DND-41 (cell line): ENCODE measurements around the gene STN1.

ENCODE experiments used
- ATAC-seq: fragments of 200-7000 bp; cut with Tn5 transposase; 3 replicates; pipeline ENCODE4 v1.9.1; 2021; ENCODE audit warnings: low read depth; ENCODE audit not compliant: insufficient read depth
- DNase-seq: peaks from one replicate; pipeline ENCODE4 v3.0.0-alpha.2; 2020
- H2AFZ ChIP-seq: 2 replicates; pipeline ENCODE4 v1.6.0; 2012; ENCODE audit warnings: low read depth, low read length
- H3K27ac ChIP-seq: 2 replicates; pipeline ENCODE4 v1.5.1; 2012; ENCODE audit warnings: low read length, inconsistent platforms
- H3K27me3 ChIP-seq: fragments of 200-600 bp; sonication (generic); 2 replicates; pipeline ENCODE4 v1.6.0; 2012; ENCODE audit warnings: low read length, mild to moderate bottlenecking, inconsistent platforms; ENCODE audit not compliant: insufficient read depth, poor library complexity
- H3K36me3 ChIP-seq: 2 replicates; pipeline ENCODE4 v1.5.1; 2012; ENCODE audit warnings: low read length, inconsistent platforms; ENCODE audit not compliant: insufficient read depth
- H3K4me1 ChIP-seq: 2 replicates; pipeline ENCODE4 v1.5.1; 2012; ENCODE audit warnings: mild to moderate bottlenecking, low read length; ENCODE audit not compliant: insufficient read depth
- H3K4me2 ChIP-seq: 2 replicates; pipeline ENCODE4 v1.6.0; 2012; ENCODE audit warnings: mild to moderate bottlenecking, moderate library complexity, low read length, inconsistent platforms; ENCODE audit not compliant: insufficient read depth
- H3K4me3 ChIP-seq, 2 experiments: fragments of 200-600 bp in 1 of 2; shearing (Covaris generic) in 1 of 2; 2 replicates each; pipeline ENCODE4 v1.5.1; 2012 to 2016; ENCODE audit warnings: inconsistent platforms in 2 of 2, low read length in 2 of 2, mild to moderate bottlenecking in 2 of 2, low read depth in 1 of 2, moderate library complexity in 1 of 2
- H3K79me2 ChIP-seq: 2 replicates; pipeline ENCODE4 v1.6.0; 2012; ENCODE audit warnings: low read length, inconsistent platforms; ENCODE audit not compliant: insufficient read depth
- H3K9ac ChIP-seq: 2 replicates; pipeline ENCODE4 v1.6.0; 2012; ENCODE audit warnings: low read depth, mild to moderate bottlenecking, inconsistent platforms, low read length, moderate library complexity
- H3K9me3 ChIP-seq: 2 replicates; pipeline ENCODE4 v1.5.1; 2012; ENCODE audit warnings: low read length, moderate library complexity, mild to moderate bottlenecking, inconsistent platforms; ENCODE audit not compliant: insufficient read depth, severe bottlenecking
- H4K20me1 ChIP-seq: 2 replicates; pipeline ENCODE4 v1.6.0; 2012; ENCODE audit warnings: low read length; ENCODE audit not compliant: insufficient read depth
- EZH2 ChIP-seq: IDR thresholded peaks from 3 replicates; pipeline ENCODE4 v1.6.1; 2012; ENCODE audit warnings: borderline replicate concordance, low read depth, mild to moderate bottlenecking, moderate library complexity, low read length, inconsistent platforms; ENCODE audit not compliant: severe bottlenecking
- TF ChIP-seq, protein P1 (sequence below): IDR thresholded peaks from 2 replicates; pipeline ENCODE4 v1.5.1; 2012; ENCODE audit warnings: borderline replicate concordance, low read length, moderate library complexity, mild to moderate bottlenecking; ENCODE audit not compliant: poor library complexity, severe bottlenecking; ENCODE audit errors: extremely low read depth

STN1 gene

GRCh38 chr10:103897241-103897774 is 20.7 kb downstream of the STN1 start:
- DNase-seq (no peak), ATAC-seq (no peak)
- peaks cover 45% of the 10 kb centered on the region for H3K36me3 ChIP-seq
- no peaks in the 10 kb centered on the region for H3K4me1 ChIP-seq
- H3K79me2 ChIP-seq = no peaks in the 10 kb centered on the region
- H3K4me2 ChIP-seq = no peak overlapping the region
- H3K4me3 ChIP-seq = no peak overlapping the region
- no peak overlapping the region for H2AFZ ChIP-seq
- no peaks in the 10 kb centered on the region for H3K9me3 ChIP-seq
- H3K27ac ChIP-seq = no peak overlapping the region
- no peaks in the 10 kb centered on the region for H3K27me3 ChIP-seq
- H3K9ac ChIP-seq = no peak overlapping the region
- TF ChIP-seq, protein P1, sequence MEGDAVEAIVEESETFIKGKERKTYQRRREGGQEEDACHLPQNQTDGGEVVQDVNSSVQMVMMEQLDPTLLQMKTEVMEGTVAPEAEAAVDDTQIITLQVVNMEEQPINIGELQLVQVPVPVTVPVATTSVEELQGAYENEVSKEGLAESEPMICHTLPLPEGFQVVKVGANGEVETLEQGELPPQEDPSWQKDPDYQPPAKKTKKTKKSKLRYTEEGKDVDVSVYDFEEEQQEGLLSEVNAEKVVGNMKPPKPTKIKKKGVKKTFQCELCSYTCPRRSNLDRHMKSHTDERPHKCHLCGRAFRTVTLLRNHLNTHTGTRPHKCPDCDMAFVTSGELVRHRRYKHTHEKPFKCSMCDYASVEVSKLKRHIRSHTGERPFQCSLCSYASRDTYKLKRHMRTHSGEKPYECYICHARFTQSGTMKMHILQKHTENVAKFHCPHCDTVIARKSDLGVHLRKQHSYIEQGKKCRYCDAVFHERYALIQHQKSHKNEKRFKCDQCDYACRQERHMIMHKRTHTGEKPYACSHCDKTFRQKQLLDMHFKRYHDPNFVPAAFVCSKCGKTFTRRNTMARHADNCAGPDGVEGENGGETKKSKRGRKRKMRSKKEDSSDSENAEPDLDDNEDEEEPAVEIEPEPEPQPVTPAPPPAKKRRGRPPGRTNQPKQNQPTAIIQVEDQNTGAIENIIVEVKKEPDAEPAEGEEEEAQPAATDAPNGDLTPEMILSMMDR = no peak
- no peak for TF ChIP-seq EZH2
- H4K20me1 ChIP-seq = no peaks in the 10 kb centered on the region

DNA sequence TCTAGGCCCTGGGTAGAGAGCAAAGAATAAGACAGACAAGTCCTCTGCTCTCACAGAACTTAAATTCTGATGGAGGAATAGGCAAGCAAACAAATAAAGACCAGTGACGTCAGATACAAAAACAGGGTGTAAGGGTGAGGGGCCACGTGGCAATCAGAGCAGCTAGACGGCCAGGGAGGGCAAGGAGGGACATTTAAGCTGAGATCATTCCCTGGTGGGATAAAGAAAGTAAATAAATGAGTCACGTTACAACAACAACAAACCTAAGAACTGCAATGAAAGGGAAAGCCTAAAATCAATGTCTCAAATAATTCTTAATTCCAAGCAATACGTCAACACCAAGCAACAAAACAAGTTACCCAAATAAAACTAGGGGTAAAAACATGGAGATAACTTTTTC is 21.8 kb downstream of the STN1 start:
- ATAC-seq (no peak), DNase-seq (no peak)
- peaks cover 51% of the 10 kb centered on the region for H3K36me3 ChIP-seq
- TF ChIP-seq, protein P1 = no peak
- TF ChIP-seq EZH2 = no peak
- no peak overlapping the region for H3K4me2 ChIP-seq
- no peaks in the 10 kb centered on the region for H3K4me1 ChIP-seq
- no peaks in the 10 kb centered on the region for H4K20me1 ChIP-seq
- H3K79me2 ChIP-seq = no peaks in the 10 kb centered on the region
- no peak overlapping the region for H3K9ac ChIP-seq
- H3K9me3 ChIP-seq = no peaks in the 10 kb centered on the region
- H3K27me3 ChIP-seq = no peaks in the 10 kb centered on the region
- H3K4me3 ChIP-seq = no peak overlapping the region
- H3K27ac ChIP-seq = no peak overlapping the region
- H2AFZ ChIP-seq = no peak overlapping the region

GRCh38 chr10:103895411-103896186 is 22.4 kb downstream of the STN1 start:
- no peaks in the 10 kb centered on the region for H3K4me1 ChIP-seq
- no peak for ATAC-seq
- TF ChIP-seq, protein P1 = no peak
- no peak for TF ChIP-seq EZH2
- H3K4me2 ChIP-seq = no peak overlapping the region
- H3K9me3 ChIP-seq = no peaks in the 10 kb centered on the region
- H3K79me2 ChIP-seq = no peaks in the 10 kb centered on the region
- no peak overlapping the region for H2AFZ ChIP-seq
- H3K27me3 ChIP-seq = no peaks in the 10 kb centered on the region
- H3K4me3 ChIP-seq = no peak overlapping the region
- peaks cover 53% of the 10 kb centered on the region for H3K36me3 ChIP-seq
- H3K27ac ChIP-seq = no peak overlapping the region
- H4K20me1 ChIP-seq = no peaks in the 10 kb centered on the region
- no peak for DNase-seq
- no peak overlapping the region for H3K9ac ChIP-seq
